ENCODE data around the gene ING1. TPM values are rescaled to one million over a fixed set of nuclear protein-coding genes. Genes with fewer than 3 reads are reported as not detected.
"Not testable (repeated sequence)": the region's sequence is repeated elsewhere in the genome, so short reads cannot be mapped to it uniquely, and the experiment has no call there.

The ING1 gene
- polyA plus RNA-seq, 3 donors = 25.5 to 27.6 (median 25.6) TPM

- DNase-seq (ENCODE audit: low read depth in 3 of 3, low spot score in 2 of 3) = no peak
Observed at GRCh38 chr13:110689711-110690110, 23.8 kb upstream of the ING1 start.

GRCh38 chr13:110690516-110690915 lies 23.0 kb upstream of the ING1 start:
- DNase-seq (ENCODE audit: low read depth in 3 of 3, low spot score in 2 of 3) = no peak

- not testable (repeated sequence) for DNase-seq (ENCODE audit: low read depth in 3 of 3, low spot score in 2 of 3)
Observed at GRCh38 chr13:110695774-110696173, 17.7 kb upstream of the ING1 start.

GRCh38 chr13:110696776-110697175 lies 16.7 kb upstream of the ING1 start:
- DNase-seq (ENCODE audit: low read depth in 3 of 3, low spot score in 2 of 3) = no peak

- no peak for DNase-seq (ENCODE audit: low read depth in 3 of 3, low spot score in 2 of 3)
Observed at GRCh38 chr13:110697842-110698241, 15.7 kb upstream of the ING1 start.

GRCh38 chr13:110698689-110699088 lies 14.8 kb upstream of the ING1 start:
- DNase-seq (ENCODE audit: low read depth in 3 of 3, low spot score in 2 of 3) = no peak

GRCh38 chr13:110699148-110700145 lies 14.1 kb upstream of the ING1 start:
- no peak for DNase-seq (ENCODE audit: low read depth in 3 of 3, low spot score in 2 of 3)

- DNase-seq (ENCODE audit: low read depth in 3 of 3, low spot score in 2 of 3) = no peak
Observed at GRCh38 chr13:110700186-110700585, 13.3 kb upstream of the ING1 start.

GRCh38 chr13:110700641-110701040 lies 12.9 kb upstream of the ING1 start:
- DNase-seq (ENCODE audit: low read depth in 3 of 3, low spot score in 2 of 3) = no peak

GRCh38 chr13:110701061-110701460 lies 12.4 kb upstream of the ING1 start:
- not testable (repeated sequence) for DNase-seq (ENCODE audit: low read depth in 3 of 3, low spot score in 2 of 3)

GRCh38 chr13:110702089-110702488 lies 11.4 kb upstream of the ING1 start:
- DNase-seq (ENCODE audit: low read depth in 3 of 3, low spot score in 2 of 3) = no peak

GRCh38 chr13:110702591-110703526 lies 10.6 kb upstream of the ING1 start:
- DNase-seq (ENCODE audit: low read depth in 3 of 3, low spot score in 2 of 3) = no peak

GRCh38 chr13:110705356-110705825 lies 8.1 kb upstream of the ING1 start:
- DNase-seq (ENCODE audit: low read depth in 3 of 3, low spot score in 2 of 3) = no peak

GRCh38 chr13:110705826-110706569 lies 7.5 kb upstream of the ING1 start, which contains the start of gene CARS2:
Gene CARS2 (minus strand): TSS chr13:110706116. CDS start chr13:110706093, 23 bp downstream.
- peak in 2 of 3 donors; percentile 66 to 88 for DNase-seq (ENCODE audit: low read depth in 3 of 3, low spot score in 2 of 3)

GRCh38 chr13:110706570-110707372 lies 6.7 kb upstream of the ING1 start:
- DNase-seq (ENCODE audit: low read depth in 3 of 3, low spot score in 2 of 3) = no peak

- DNase-seq (ENCODE audit: low read depth in 3 of 3, low spot score in 2 of 3) = peak in 2 of 3 donors; percentile 81 to 86
Observed at GRCh38 chr13:110712081-110712848, 1.2 kb upstream of the ING1 start.

GRCh38 chr13:110712849-110713641 lies 455 bp upstream of the ING1 start:
- DNase-seq (ENCODE audit: low read depth in 3 of 3, low spot score in 2 of 3) = peak; percentile 98 to 99 (median 98)

Data from right renal cortex interstitium (tissue), 3 donors.